Measurements from ENCODE around the gene SMG1. TPM values are rescaled to one million over a fixed set of nuclear protein-coding genes. Genes with fewer than 3 reads are reported as not detected.

SMG1 gene
- total RNA-seq, 4 donors from 2014 or later: 55.3 to 142 (median 88.9) TPM

GRCh38 chr16:18809165-18809564 is 117.0 kb downstream of the SMG1 start:
- Histone ChIP-seq H3K36me3 (peaks cover 0 to 4% of the 10 kb centered on the region in 2 donors), H3K4me1 (no peaks in the 10 kb centered on the region), H3K9me3 (no peaks in the 10 kb centered on the region), H3K4me3 (no peak overlapping the region), H3K27me3 (no peaks in the 10 kb centered on the region), H3K27ac (no peak overlapping the region)
- DNase-seq: no peak
- TF ChIP-seq POLR2A (IDR thresholded peaks at IDR 0.05) (no peak), CTCF (IDR thresholded peaks at IDR 0.05) (no peak)
- intact Hi-C loops (cut with DNase I; ENCODE audit: low total_unique reads): no loop called here

- peak overlapping the region in 1 of 2 donors; percentile 60 for H3K27ac ChIP-seq
- H3K4me3 ChIP-seq: no peak overlapping the region
- TF ChIP-seq CTCF (IDR thresholded peaks at IDR 0.05) (no peak), POLR2A (IDR thresholded peaks at IDR 0.05) (no peak)
- intact Hi-C loops (cut with DNase I; ENCODE audit: low total_unique reads): no loop called here
- no peaks in the 10 kb centered on the region for H3K4me1 ChIP-seq
- H3K9me3 ChIP-seq: no peaks in the 10 kb centered on the region
- H3K27me3 ChIP-seq: no peaks in the 10 kb centered on the region
- no peak for DNase-seq
- no peaks in the 10 kb centered on the region for H3K36me3 ChIP-seq
Measured at GRCh38 chr16:18805257-18805773, 120.9 kb downstream of the SMG1 start.

GRCh38 chr16:18804540-18804939 is 121.7 kb downstream of the SMG1 start:
- no peaks in the 10 kb centered on the region for H3K27me3 ChIP-seq
- no peak for DNase-seq
- no peak overlapping the region for H3K4me3 ChIP-seq
- peak overlapping the region; percentile 33 to 60 for H3K27ac ChIP-seq
- H3K9me3 ChIP-seq: no peaks in the 10 kb centered on the region
- H3K36me3 ChIP-seq: no peaks in the 10 kb centered on the region
- no peak for TF ChIP-seq POLR2A (IDR thresholded peaks at IDR 0.05)
- no peak for TF ChIP-seq CTCF (IDR thresholded peaks at IDR 0.05)
- intact Hi-C loops (cut with DNase I; ENCODE audit: low total_unique reads): no loop called here
- H3K4me1 ChIP-seq: no peaks in the 10 kb centered on the region

- no peak for TF ChIP-seq POLR2A (IDR thresholded peaks at IDR 0.05)
- no peak for TF ChIP-seq CTCF (IDR thresholded peaks at IDR 0.05)
- H3K27ac ChIP-seq: peak overlapping the region; percentile 33 to 60
- H3K4me3 ChIP-seq: no peak overlapping the region
- H3K9me3 ChIP-seq: no peaks in the 10 kb centered on the region
- no peaks in the 10 kb centered on the region for H3K4me1 ChIP-seq
- no peaks in the 10 kb centered on the region for H3K36me3 ChIP-seq
- intact Hi-C loops (cut with DNase I; ENCODE audit: low total_unique reads): no loop called here
- H3K27me3 ChIP-seq: no peaks in the 10 kb centered on the region
- DNase-seq: no peak
Measured at GRCh38 chr16:18803569-18804462, 122.4 kb downstream of the SMG1 start.

- H3K27me3 ChIP-seq: no peaks in the 10 kb centered on the region
- H3K4me3 ChIP-seq: no peak overlapping the region
- no peak for DNase-seq
- no peaks in the 10 kb centered on the region for H3K36me3 ChIP-seq
- TF ChIP-seq POLR2A (IDR thresholded peaks at IDR 0.05) (no peak), CTCF (IDR thresholded peaks at IDR 0.05) (no peak)
- intact Hi-C loops (cut with DNase I; ENCODE audit: low total_unique reads): no loop called here
- H3K27ac ChIP-seq: no peak overlapping the region
- no peaks in the 10 kb centered on the region for H3K9me3 ChIP-seq
- H3K4me1 ChIP-seq: no peaks in the 10 kb centered on the region
Measured at GRCh38 chr16:18802767-18803343, 123.4 kb downstream of the SMG1 start.

Data from uterus (tissue), 4 donors.